Esophagus muscularis mucosa (tissue), 4 donors: ENCODE measurements around the gene PIK3C2B.

ENCODE experiments used
- CTCF ChIP-seq, 3 experiments: fragments of 200-600 bp in 2 of 3; fragments of 450-650 bp in 1 of 3; sonication (generic) in 2 of 3; IDR thresholded peaks; one replicate each; pipeline ENCODE4 v1.5.1; 2017 to 2019; ENCODE audit warnings: antibody characterized with exemption in 3 of 3, mild to moderate bottlenecking in 2 of 3, moderate library complexity in 1 of 3
- EP300 ChIP-seq: sonication (generic); formaldehyde crosslinking; IDR thresholded peaks from one replicate; pipeline ENCODE4 v1.6.1; 2017; ENCODE audit warnings: antibody characterized with exemption
- POLR2A ChIP-seq: fragments of 450-650 bp; IDR thresholded peaks from one replicate; pipeline ENCODE4 v1.6.1; 2017; ENCODE audit warnings: antibody characterized with exemption, moderate library complexity, mild to moderate bottlenecking, low read depth

- TF ChIP-seq CTCF (IDR thresholded peaks at IDR 0.05) (no peak), POLR2A (no peak), EP300 (no peak)
These were observed 29.1 kb upstream of the PIK3C2B start for GRCh38 chr1:204523605-204524215.
